H7 (cell line): ENCODE measurements around the gene VSIR. TPM values are rescaled to one million over a fixed set of nuclear protein-coding genes. Genes with fewer than 3 reads are reported as not detected.
A peak's percentile ranks its signal among the peaks of the same experiment; 100 is the strongest.

Experiments
- DNase-seq: peaks from one replicate; pipeline ENCODE4 v3.0.0; 2012
- H3K27me3 ChIP-seq: 2 replicates; pipeline ENCODE4 v1.6.0; 2011; ENCODE audit warnings: mild to moderate bottlenecking, low read length; ENCODE audit not compliant: control insufficient read depth, insufficient read depth
- H3K36me3 ChIP-seq: replicated peaks from 2 replicates; pipeline ENCODE4 v1.5.1; 2011; ENCODE audit warnings: low read length; ENCODE audit not compliant: control insufficient read depth, insufficient read depth
- H3K4me3 ChIP-seq: 2 replicates; pipeline ENCODE4 v1.5.1; 2011; ENCODE audit warnings: low read depth, mild to moderate bottlenecking, control low read depth, low read length, moderate library complexity; ENCODE audit not compliant: insufficient read depth
- total RNA-seq: library from RNA; depleted of rRNA; stranded (reverse); fragments of >200 nt; shearing (Covaris generic); gene quantifications from 2 replicates; pipeline ENCODE4 v1.2.3, GENCODE V29; 2014

Gene VSIR
- total RNA-seq, 1 experiment from 2014 or later: 0.31 TPM

GRCh38 chr10:71731791-71732190, 41.5 kb downstream of the VSIR start:
- no peak overlapping the region for H3K4me3 ChIP-seq
- DNase-seq: no peak
- H3K27me3 ChIP-seq: no peaks in the 10 kb centered on the region
- H3K36me3 ChIP-seq: no peaks in the 10 kb centered on the region

DNA sequence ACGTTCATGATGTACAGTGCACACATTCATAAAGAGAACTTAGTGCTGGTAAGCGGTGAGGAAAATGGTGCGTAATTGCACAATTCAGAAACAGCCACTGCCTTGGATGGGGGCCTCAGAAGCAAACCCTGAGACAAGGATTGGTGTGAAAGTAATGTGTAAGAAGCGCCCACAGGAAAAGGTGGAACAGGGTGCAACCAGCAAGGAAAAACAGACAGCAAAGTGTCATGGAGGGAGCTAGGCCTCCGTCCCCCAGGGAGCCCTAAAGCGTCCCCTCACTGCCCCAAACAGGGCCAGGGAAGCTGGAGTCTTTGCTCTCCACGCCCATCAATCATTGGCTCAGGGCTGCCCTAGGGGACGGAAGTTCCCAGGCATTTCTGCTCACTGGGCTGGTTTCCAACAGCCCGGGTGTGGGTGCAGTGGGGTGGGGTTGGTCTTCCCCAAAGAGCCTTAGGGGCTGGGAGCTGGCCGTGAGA, 44.1 kb downstream of the VSIR start:
- H3K36me3 ChIP-seq: no peaks in the 10 kb centered on the region
- no peaks in the 10 kb centered on the region for H3K27me3 ChIP-seq
- no peak overlapping the region for H3K4me3 ChIP-seq
- DNase-seq: no peak

GRCh38 chr10:71727738-71728737, 45.3 kb downstream of the VSIR start:
- Histone ChIP-seq H3K4me3 (no peak overlapping the region), H3K27me3 (no peaks in the 10 kb centered on the region), H3K36me3 (no peaks in the 10 kb centered on the region)
- DNase-seq: no peak

- Histone ChIP-seq H3K36me3 (no peaks in the 10 kb centered on the region), H3K4me3 (no peak overlapping the region), H3K27me3 (no peaks in the 10 kb centered on the region)
- no peak for DNase-seq
Observed at GRCh38 chr10:71727105-71727737, 46.1 kb downstream of the VSIR start.

GRCh38 chr10:71726580-71727104, 46.7 kb downstream of the VSIR start:
- Histone ChIP-seq H3K4me3 (no peak overlapping the region), H3K36me3 (no peaks in the 10 kb centered on the region), H3K27me3 (no peaks in the 10 kb centered on the region)
- DNase-seq: no peak

DNA sequence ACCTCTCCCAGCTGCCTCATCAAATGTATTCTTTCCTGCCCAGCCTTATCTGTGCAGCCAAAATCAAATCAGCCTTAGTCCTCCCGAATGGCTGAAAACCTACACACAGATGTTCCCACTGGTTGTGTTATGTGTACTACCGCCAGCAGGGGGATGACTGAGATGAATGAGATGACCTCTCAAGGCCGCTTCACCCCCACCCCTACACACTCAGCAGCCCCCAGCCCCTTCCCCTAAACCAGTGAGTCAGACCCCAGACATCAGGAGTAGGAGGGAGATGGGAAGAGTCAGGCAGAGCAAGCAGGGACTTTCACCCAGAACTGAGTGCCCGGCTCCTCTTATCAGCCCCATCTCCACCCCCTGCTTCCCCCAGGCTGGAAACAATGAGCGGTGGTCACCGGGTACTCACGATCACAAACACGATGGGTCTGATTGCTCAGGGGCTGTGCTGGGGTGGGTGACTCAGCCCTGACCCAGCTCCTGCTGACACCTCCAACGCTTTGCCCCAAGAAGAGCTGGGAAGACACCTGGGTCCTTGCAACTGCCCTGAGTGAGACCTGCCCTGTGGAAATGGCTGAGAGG, 47.2 kb downstream of the VSIR start:
- peak; percentile 89 for DNase-seq
- no peak overlapping the region for H3K4me3 ChIP-seq
- no peaks in the 10 kb centered on the region for H3K27me3 ChIP-seq
- H3K36me3 ChIP-seq: no peaks in the 10 kb centered on the region

GRCh38 chr10:71725249-71725648, 48.1 kb downstream of the VSIR start:
- no peak overlapping the region for H3K4me3 ChIP-seq
- DNase-seq: no peak
- H3K27me3 ChIP-seq: no peaks in the 10 kb centered on the region
- H3K36me3 ChIP-seq: no peaks in the 10 kb centered on the region

- no peak overlapping the region for H3K4me3 ChIP-seq
- no peak for DNase-seq
- H3K36me3 ChIP-seq: no peaks in the 10 kb centered on the region
- H3K27me3 ChIP-seq: no peaks in the 10 kb centered on the region
Observed at GRCh38 chr10:71724539-71724938, 48.8 kb downstream of the VSIR start.

GRCh38 chr10:71723311-71723710, 50.0 kb downstream of the VSIR start:
- no peak overlapping the region for H3K4me3 ChIP-seq
- no peak for DNase-seq
- H3K36me3 ChIP-seq: no peaks in the 10 kb centered on the region
- H3K27me3 ChIP-seq: no peaks in the 10 kb centered on the region

GRCh38 chr10:71722849-71723248, 50.5 kb downstream of the VSIR start:
- H3K36me3 ChIP-seq: no peaks in the 10 kb centered on the region
- no peak overlapping the region for H3K4me3 ChIP-seq
- no peaks in the 10 kb centered on the region for H3K27me3 ChIP-seq
- DNase-seq: no peak

- Histone ChIP-seq H3K36me3 (no peaks in the 10 kb centered on the region), H3K4me3 (no peak overlapping the region), H3K27me3 (no peaks in the 10 kb centered on the region)
- DNase-seq: no peak
Observed at GRCh38 chr10:71721313-71721712, 52.0 kb downstream of the VSIR start.

DNA sequence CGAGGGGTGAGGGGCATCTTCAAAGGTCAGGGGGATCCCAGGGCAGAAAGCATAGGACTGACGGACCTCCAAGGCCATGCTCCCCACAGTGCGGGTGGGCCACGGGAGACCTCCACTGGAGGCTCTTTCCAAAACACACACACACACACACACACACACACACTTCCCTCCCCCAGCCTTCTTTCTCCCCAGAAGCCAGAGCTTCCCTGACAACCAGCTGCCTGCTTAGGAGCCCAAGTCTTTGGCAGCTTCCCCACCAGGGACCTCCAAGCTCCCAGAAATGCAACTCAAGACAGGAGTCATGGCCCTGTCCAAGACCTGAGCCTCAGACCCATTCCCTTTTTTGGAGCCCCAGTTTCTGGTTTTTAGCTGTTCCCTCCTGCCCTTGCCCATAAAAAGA, 53.0 kb downstream of the VSIR start:
- no peaks in the 10 kb centered on the region for H3K27me3 ChIP-seq
- DNase-seq: no peak
- H3K4me3 ChIP-seq: no peak overlapping the region
- no peaks in the 10 kb centered on the region for H3K36me3 ChIP-seq

DNA sequence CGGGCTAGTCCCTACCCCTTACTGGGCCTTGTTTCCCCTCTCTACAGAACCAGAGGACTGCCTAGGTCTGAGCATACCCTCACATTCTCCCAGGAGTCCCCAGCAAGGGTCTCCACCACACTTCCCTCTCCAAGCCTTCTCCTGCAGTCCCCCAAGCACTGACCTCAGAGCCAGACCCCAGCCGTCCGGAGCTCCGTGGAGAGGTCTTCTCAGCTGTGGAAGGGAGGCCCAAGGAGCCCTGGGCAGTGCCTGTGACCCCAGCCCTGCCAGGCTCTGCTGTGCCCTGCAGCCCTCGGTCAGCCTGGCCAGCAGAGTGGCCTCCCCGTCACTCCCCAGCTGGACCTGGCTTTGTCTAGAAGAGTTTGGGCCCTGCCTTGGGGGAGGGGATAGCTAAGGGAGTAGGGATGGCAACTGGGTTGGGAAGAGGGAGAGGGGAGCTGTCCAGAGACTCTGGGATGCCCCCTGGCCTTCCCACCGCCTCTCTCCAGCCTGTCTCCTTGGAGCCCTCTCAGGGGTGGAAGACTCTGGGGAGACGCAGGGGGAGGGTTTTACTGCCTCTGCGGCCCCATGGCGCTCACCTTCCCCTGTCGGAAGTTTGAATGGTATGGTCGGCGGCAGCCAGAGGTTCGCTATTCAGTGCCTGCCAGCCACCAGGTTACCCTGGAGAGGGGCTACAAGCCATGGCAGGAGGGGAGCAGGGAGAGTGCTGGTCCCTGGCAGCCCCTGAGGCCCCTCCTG, 53.7 kb downstream of the VSIR start, which contains the start of gene C10orf105:
TSS of gene C10orf105 (minus strand) at position 315 of the 738 bp plus-strand sequence. CDS start 3,441 bp downstream, outside the sequence.
- H3K36me3 ChIP-seq: no peaks in the 10 kb centered on the region
- DNase-seq: peak; percentile 91
- H3K4me3 ChIP-seq: no peak within 1 kb of the TSS
- H3K27me3 ChIP-seq: no peaks in the 10 kb centered on the region

DNA sequence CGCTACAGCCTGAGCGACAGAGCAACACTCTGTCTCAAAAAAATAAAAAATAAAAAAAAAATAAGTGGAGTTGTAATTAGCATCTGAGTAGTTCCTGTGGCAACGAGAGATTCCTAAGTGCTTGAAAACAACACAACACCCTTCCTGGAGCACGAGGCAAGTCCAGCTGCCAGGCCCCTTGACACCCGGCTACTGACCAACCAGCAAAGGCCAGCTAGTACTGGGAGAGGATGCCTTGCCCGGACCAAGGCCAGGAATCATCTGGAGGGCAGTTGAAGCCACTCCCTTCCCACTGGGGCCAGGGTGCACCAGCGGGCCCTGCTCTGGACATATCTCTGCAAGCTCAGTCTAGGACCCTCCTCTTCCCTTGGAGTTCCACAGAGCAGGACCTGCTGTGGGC, 54.3 kb downstream of the VSIR start:
- DNase-seq: no peak
- Histone ChIP-seq H3K27me3 (no peaks in the 10 kb centered on the region), H3K36me3 (no peaks in the 10 kb centered on the region), H3K4me3 (no peak overlapping the region)
